ENCODE measurements around the gene PRKAR1B.

The PRKAR1B gene

DNA sequence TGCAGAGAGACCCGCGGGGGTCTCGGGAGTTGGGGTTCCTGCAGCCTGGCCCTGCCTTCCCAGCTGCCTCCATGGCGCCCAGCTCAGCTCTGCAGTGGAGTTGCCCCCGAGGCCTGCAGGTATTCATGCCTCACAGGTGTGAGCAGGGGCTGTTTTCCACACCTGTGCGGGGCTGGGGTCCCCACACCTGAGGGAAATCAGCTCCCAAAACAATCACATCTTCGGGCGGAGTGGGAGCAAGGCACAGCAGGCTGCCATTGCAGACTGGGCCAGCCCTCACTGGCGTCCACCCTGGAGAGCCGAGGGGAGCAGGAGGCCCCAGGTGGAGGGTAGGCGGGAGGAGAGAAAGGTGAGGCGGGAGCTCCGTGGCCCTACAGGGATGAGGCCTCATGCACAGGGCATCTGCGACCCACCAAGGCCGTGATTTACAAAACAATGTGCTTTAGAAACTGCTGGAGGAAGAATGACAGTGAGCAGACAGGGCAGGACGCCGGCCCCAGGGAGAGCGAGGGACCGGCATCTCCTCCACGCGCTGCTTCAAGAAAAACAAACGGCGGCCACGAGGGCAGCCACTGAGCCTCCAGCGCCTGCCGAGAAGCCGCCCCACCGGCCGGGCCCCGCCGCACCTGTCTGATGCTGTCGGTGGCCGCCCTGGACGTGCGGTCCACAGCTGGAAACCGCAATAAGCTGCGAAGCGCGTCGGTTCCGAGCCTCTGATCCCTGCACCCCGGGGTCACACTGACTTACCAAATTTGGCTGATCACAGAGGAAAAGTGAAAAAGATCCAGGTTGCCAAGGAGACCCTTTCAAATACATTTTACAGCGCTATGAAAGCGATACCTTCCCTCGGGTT is 154.4 kb downstream of the PRKAR1B start:
- no peak for DNase-seq (ENCODE audit: low read depth, low spot score)

DNA sequence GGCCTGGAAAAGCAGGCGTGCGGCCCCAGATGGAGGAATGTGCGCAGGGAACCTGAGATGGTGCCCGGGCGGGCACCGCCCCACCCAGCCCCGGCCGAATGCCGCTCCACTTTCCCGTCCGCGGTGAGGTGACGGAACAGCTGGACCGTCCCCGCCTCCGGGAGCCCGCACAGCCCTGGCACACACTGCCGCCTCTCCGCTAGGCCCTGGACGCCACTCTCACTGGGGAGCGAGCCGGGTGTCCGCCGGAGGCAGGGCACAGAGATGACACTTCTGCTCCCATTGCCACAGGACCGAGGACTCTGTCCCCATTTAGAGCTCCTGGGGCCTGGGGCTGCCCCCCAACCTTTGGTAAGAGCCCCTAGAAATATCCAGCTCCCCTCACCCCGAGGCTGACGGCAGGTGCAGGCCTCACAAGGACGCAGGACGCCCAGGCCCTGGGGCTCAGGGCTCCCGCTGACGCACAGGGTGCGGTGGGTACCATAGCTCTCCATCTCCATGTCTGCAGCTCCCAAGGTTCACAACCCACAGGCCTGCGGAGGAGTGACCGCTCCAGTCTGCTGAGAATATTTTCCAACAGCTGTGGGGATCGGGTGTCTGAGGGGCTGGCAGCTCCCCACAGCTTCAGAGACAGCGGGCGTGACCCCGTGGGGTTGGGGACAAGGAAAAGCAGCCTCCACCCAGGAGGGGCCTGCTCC is 155.2 kb downstream of the PRKAR1B start:
- DNase-seq (ENCODE audit: low read depth, low spot score), result no peak

DNA sequence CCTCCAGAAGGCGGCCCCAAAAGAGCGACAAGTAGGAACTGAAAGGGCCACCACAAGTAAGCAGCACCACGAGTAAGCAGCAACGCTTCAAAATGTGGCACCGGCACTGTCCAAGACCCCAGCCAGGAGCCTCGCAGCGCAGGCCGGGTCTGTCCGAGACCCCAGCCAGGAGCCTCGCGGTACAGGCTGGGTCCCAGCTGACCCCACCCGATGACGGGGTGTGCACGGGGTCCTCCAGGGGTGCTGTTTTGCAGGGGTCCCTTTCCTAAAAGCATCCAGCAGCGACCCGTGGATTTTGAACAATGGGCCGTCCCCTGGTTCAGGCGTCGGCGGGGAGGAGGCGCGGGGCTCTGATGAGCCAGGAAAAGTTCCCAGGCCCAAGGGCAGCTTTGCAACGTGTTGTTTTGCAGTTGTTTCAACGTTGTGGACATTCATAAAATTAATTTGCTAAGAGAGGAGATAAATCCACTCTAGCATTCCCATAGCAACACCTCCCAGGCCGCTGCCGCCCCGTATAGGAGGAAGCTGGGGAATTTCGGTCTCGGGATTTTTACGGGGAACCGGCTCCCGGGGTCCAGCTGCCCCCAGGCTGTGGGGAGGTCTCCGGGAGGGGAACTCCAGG is 155.9 kb downstream of the PRKAR1B start:
- DNase-seq (ENCODE audit: low read depth, low spot score), result no peak

DNA sequence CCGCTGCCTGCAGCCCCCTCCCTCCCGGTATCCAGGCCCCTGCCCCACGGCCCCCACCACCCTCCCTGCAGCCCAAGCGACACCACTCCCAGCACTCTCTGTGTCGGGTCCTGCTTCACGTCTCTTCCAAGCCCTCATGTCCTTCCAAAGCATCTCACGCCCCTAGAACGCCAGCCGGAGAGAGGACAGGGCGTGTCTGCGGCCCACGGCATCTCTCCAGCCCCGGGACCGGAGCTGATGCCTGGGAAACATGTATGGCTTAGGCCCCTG is 156.3 kb downstream of the PRKAR1B start:
- no peak for DNase-seq (ENCODE audit: low read depth, low spot score)

DNA sequence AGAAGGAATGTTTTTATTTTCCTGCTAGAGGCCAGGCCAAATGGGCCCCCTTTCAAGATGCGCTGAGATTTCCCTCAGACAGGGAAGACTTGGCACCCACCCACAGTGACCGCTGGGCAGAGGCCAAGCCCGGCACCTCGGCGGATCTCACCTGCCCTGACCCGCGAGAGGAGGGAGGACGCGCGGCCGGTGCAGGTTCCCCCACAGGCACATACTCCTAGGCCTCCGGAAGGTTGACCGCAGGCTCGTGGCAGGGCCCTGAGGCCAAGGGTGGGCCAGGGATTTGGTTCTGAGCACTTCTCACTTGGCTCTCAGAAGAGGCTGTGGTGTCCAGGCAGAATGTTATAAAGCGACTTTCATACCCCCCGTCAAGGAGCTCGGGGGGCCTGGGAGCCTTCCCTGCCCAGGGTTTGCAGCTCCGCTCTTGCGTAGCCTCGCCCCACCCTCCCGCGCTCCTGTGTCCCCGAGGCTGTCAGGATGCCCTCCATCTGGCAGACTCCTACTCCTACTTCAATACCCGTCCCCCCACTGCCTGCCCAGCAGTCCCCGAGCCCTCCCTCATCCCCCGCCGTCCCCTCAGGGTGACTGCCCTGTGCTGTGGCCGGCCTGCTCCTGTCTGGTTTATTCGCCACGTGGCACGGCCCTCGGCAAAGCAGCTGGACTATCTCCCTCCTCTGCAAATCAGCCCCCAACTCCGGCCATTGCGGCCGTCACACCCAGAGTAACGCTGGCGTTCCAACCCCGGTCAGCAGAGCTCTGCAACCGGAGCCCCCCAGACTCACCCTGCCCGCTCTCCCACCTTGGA is 156.9 kb downstream of the PRKAR1B start:
- no peak for DNase-seq (ENCODE audit: low read depth, low spot score)

DNA sequence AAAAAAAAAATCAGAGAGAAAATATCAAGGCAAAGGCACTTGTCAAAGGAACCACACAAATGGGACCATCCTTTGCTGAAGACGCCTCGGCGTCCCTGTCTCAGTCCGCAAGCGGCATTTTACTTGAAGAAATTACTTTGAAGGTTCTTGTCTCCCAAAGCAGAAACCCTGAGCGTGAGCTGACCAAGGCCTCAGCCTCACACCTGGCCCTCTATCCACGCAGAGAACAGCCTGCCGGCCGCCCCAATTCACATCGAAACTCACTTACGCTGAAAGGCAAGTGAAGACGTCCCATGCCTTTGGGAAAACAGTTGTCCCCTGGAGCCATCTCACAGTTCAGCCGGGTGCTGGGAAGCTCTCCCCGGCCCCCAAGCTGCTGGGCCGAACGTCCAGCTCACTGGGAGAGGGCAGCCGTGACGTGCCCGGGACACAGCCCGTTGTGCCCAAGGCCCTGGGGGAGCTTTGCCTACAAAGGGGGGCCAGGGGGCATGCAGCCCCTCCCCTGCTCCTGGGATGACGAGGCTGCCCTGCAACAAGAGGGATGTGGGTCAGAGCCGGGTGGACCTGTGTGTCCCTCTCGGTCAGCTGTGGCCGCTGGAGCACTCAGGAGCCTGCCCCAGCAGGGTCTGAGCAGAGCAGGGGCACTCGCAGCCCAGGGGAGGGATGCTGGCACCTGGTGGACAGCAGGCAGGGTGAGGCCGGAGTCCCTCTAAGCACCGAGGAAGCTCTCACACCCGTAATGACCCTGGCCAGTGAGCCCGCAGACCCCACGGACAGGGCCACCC is 157.8 kb downstream of the PRKAR1B start:
- no peak for DNase-seq (ENCODE audit: low read depth, low spot score)

DNA sequence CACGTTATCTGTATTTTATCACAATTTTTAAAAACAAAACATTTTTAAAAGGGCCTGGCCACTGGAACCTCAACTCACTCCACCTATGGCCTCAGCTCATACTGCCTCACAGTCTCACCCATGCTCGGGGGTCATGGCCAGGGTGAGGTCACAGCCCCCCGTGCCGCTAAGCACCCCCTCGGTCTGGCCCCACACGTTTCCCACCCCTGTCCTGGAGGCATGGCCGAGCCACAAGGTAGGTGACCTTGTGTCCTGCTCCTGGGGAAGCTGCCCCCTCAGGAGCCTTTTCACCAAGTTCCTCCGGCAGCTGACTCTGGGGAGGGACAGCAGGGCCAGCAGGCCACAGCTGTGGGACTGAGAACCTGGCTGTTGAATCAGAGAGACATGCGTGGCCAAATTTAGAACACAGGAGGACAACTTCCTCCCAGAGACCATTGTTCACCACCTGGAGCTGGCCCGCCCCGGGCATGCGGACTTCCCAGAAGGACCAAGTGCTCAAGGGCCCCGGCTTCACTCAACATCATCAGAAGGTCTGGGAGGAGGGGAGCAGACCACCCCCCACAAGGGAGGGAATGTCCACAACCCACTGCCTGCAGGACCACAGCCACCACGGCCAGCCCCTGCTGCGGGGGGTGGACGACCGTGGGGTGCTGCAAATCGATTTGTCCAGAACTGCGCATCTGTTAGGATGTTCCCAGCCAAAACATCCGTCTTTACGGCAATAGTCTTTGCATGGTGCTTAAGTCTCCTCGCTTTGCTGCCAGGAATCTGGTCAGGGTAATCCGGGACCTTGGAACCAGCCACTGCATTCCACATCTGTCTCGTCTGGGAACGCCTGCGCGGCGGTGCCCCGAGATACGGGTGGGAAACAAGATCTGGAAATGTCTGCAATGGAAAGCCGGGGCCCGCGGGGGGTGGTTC is 158.8 kb downstream of the PRKAR1B start:
- no peak for DNase-seq (ENCODE audit: low read depth, low spot score)

DNA sequence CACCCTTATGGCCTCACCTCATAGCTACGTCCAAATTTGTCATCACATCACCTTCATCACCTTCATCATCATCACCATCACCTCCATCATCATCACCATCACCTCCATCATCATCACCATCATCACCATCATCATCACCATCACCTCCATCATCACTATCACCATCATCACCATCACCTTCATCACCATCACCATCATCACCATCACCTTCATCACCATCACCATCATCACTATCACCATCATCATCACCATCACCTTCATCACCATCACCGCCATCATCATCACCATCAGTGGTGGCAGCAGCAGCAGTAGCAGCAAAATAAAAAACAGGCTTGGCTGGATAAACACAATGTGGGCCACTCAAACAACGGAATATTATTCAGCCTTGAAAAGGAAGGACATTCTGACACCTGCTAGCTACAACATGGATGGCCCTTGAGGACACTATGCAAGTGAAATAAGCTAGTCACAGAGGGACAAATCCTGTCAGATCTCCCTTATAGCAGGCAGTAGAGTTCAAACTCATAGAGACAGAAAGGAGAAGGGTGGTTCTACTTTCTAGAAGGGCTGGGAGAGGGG is 159.7 kb downstream of the PRKAR1B start:
- DNase-seq (ENCODE audit: low read depth, low spot score), result no peak

DNA sequence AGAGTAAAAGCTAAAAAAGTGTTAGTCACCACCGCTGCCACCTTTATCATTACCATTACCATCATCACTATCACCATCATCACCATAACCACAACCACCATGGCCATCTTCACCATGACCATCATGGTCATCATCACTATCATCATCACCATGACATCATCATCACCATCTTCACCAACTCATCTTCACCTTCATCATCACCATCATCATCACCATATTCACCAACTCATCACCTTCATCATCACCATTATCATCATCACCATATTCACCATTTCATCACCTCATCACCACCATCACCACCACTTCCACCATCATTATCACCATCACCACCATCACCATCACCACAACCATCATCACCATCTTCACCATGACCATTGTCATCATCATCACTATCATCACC is 161.0 kb downstream of the PRKAR1B start:
- DNase-seq (ENCODE audit: low read depth, low spot score), result no peak

DNA sequence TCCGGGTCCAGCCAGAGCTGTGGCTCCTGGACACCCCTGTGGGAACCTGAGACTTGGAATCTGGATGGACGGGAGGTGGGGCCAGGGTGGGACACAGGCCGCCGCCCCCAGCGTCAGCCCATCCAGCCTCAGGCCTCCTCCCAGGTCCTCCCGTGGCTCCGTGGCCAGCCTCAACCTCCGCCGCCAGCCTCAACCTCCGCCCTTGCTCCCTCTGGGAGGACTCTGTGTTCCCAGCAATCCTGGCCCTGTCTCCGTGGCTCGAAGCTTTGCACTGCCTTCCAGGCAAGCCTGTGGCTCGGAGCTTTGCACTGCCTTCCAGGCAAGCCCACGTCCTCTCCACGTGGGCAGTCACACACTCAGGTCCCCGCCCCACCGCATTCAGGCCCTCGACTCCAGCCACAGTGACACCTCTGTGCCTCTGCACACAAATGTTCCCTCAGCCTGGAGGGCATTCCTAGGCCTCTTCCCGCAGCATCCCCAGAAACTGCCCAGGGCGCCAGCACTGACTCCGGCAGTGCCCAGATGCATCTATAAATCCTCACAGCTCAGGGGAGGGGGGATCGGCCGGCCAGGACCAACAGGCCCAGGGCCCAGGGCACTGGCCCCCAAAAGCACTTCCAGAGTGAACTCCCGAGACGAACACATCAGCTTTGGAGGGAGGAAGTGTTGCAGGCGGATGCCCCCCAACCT is 162.8 kb downstream of the PRKAR1B start:
- DNase-seq (ENCODE audit: low read depth, low spot score), result no peak

DNA sequence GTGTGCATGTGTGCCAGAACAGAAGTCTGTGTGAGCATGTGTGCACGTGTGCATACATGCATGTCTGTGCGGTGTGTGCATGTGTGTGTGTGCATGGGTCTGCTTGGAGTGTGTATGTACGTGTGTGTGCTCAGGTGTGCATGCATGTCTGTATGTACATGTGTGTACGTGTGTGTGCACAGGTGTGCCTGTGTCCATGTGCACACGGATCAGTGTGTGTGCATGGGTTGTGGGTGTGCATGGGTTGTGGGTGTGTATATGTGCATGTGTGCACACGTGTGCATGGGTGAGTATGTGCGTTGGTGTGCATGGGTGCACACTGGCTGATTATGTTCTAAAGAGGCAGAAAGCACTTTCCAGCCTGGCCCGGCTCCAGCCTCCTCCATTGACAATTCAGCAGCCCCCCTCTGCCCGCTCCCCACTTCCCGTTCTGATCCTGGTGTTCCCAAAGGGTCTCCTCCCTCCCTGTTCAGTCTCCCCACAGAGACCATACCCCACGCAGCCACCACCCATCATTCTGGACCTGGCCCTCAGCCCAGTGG is 163.4 kb downstream of the PRKAR1B start:
- DNase-seq (ENCODE audit: low read depth, low spot score), result no peak

DNA sequence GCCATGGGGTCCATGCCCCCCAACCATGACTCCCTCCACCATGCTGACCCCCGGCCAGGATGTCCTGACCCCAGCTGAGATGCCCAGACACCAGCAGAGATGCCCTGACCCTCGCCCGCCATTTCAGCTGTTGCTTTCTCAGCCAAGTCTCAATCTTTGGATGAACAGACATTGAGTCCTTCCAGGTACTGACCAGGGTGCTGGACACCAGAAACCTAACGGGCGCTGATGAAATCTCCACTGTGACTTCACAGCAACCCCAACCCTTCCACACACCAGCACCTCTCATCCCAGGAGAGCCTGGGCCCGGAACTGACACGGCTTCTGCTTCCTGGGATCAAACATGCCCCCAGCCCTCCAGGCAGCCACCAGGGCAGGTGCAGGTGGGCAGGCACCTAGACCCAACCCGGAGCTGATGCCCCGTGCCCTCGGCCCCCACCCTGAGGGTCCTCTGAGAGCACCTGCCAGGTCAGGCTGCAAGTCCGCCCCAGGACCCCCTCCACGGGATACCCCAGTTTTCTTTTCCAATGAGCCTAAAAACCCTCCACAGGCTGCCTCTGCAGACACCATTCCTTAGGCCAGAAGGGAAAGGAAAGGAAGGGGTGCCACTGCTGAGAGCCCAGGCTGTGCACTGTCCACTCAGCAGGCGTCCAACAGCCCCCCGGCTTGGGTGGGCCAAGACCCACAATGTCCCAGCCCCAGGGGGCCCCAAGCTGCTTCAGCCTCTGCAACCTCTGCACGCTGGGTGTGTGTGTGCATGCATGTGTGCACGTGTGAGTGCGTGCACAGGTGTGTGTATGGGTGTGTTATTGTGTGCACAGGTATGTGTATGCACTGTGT is 164.1 kb downstream of the PRKAR1B start:
- no peak for DNase-seq (ENCODE audit: low read depth, low spot score)

DNA sequence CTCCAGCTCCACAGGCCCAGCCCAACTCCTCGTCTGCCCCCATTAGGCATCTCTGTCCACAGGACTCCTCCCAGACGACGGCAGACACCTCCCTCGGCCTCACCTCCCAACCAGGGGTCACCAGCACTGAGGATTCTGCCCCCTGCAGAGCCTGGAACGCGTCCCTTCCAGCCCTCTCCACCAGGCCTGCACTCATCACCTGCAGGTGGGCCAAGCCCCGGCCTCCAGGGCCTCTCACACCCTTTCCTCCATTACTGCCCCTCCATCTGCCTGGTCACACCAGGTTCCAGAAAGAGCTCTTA is 164.8 kb downstream of the PRKAR1B start:
- no peak for DNase-seq (ENCODE audit: low read depth, low spot score)

DNA sequence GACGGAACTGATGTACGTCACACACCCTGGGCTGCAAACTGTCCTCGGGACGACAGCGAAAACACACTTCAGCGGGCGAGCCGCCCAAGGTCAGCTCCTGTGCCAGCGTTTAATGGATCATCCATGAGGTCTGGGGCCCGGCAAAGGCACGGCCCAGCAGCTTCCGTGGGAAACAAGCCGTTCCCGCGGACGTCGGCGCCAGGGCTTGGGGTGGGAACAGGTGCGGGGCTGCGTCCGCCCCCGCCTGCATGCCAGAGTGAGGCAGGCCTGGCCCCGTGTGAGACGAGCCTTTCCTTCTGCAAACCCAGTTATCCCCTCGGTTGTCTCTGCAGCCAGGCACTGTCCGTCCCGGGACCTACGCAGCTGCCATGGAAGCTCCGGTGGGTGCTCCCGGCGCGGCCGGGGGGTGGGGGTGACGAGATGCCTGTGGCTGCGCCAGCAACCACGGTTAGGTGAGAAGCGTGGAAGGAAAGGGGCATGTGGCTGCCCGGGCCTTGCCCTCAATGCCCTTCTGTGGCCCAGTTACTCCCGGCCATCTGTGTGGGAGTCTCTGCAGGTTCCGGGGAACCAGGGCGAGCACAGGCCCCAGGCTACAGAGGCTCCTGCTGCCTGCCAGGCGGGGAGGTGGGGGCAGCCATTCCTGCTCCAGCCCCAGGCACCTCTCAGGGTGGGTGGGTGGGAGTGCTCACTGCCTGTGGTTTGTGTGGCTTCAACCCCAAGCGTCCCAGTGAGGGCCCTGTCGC is 165.3 kb downstream of the PRKAR1B start:
- DNase-seq (ENCODE audit: low read depth, low spot score), result no peak

DNA sequence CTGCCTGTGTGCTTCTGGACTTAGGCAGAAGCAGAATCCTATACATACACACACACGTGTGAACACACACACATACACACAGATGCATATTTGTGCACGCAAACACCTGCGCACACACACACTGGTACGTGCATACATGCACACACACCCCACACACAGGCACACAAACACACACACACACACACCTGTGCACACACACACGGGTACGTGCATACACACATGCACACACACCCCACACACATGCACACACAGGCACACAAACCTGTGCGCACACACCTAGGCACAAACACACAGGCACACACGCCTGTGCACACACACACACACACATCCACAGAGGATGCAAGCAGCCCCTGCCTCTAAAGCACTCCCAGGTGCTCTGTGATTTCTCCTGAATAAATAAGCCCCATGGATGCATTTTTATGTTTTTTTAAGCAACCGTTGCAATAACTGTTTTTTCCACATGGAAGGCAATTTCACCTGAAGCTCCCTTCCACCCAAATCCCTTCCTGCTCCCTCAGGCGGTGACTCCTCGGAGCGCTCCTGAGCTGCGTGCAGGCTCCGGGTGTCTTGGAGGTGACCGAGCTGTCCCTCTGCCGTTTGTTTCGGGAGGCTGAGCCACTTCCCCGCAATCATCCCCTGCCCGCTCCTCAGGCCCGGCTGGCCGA is 166.0 kb downstream of the PRKAR1B start:
- DNase-seq (ENCODE audit: low read depth, low spot score), result no peak

DNA sequence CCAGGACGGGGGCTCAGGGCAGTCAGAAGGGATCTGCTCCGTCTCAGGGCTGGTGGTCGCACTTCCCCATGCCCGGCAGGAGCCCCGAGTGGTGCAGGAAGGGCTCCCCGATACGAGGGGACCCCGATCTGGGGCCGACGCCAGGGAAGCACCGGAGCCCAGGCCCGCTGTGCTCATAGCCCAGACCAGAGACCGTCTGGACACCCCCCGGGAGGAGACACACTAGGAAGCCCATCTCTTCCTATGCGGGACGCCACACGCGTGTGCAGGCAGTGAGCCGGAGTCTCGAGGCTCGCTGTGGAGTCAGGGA is 167.7 kb downstream of the PRKAR1B start:
- DNase-seq (ENCODE audit: low read depth, low spot score), result no peak

DNA sequence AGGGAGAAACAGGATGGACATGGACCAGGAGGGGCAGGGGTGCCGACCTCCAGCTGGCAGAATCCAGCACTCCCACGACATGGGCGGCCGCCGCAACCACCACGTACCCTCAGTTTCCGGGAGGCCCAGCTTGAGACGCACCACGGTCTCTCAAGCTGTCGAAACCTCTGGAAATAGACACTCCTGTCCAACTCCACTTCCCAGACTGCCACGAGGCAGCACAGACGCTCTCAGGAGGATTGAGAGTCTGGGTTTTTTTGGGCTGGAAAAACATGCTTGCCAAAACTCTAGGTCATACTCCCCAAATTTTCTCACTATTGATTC is 169.6 kb downstream of the PRKAR1B start:
- no peak for DNase-seq (ENCODE audit: low read depth, low spot score)
